Naive B cell (primary cell): Measurements from ENCODE around the gene TMEM207. TPM values are rescaled to one million over a fixed set of nuclear protein-coding genes. Genes with fewer than 3 reads are reported as not detected.

Experiments used
- ATAC-seq, 2 donors: fragments of 150-1000 bp; cut with Tn5 transposase; 2 replicates each; pipeline ENCODE4 v1.10.0; 2021; ENCODE audit warnings: low read depth in 2 of 2, mild to moderate bottlenecking in 2 of 2, moderate library complexity in 2 of 2
- DNase-seq: peaks from one replicate; pipeline ENCODE4 v3.0.0; 2022
- H3K27ac Mint-ChIP-seq, 6 donors: one replicate each; pipeline ENCODE4 v1.8.0; 2020 to 2022; ENCODE audit warnings: mild to moderate bottlenecking in 6 of 6, mixed read lengths in 6 of 6, moderate library complexity in 5 of 6, inconsistent platforms in 2 of 6
- H3K27me3 Mint-ChIP-seq, 3 donors: one replicate each; pipeline ENCODE4 v1.8.0; 2021 to 2022; ENCODE audit warnings: mixed read lengths in 3 of 3, mild to moderate bottlenecking in 1 of 3
- H3K36me3 Mint-ChIP-seq, 2 donors: one replicate each; pipeline ENCODE4 v1.8.0; 2020 to 2022; ENCODE audit warnings: mixed read lengths in 2 of 2, inconsistent platforms in 1 of 2, mild to moderate bottlenecking in 1 of 2
- H3K4me1 Mint-ChIP-seq, 3 donors: one replicate each; pipeline ENCODE4 v1.8.0; 2020 to 2022; ENCODE audit warnings: mixed read lengths in 3 of 3, inconsistent platforms in 1 of 3, mild to moderate bottlenecking in 1 of 3, moderate library complexity in 1 of 3
- H3K4me3 Mint-ChIP-seq, 8 donors: one replicate each; pipeline ENCODE4 v1.8.0; 2020 to 2022; ENCODE audit warnings: mild to moderate bottlenecking in 8 of 8, mixed read lengths in 8 of 8, moderate library complexity in 8 of 8, inconsistent platforms in 2 of 8
- H3K9me3 Mint-ChIP-seq, 7 donors: one replicate each; pipeline ENCODE4 v1.8.0; 2020 to 2022; ENCODE audit warnings: mixed read lengths in 7 of 7, mild to moderate bottlenecking in 5 of 7, inconsistent platforms in 2 of 7, moderate library complexity in 1 of 7
- polyA plus RNA-seq, 6 donors: library from polyadenylated mRNA; unstranded; fragments of 300-500 nt; fragmentation: Illumina TruSeq; gene quantifications; one replicate each; pipeline ENCODE4 v1.2.3, GENCODE V29; 2021; ENCODE audit warnings: low read depth in 6 of 6

The TMEM207 gene
- polyA plus RNA-seq, 6 donors from 2014 or later = not detected

DNA sequence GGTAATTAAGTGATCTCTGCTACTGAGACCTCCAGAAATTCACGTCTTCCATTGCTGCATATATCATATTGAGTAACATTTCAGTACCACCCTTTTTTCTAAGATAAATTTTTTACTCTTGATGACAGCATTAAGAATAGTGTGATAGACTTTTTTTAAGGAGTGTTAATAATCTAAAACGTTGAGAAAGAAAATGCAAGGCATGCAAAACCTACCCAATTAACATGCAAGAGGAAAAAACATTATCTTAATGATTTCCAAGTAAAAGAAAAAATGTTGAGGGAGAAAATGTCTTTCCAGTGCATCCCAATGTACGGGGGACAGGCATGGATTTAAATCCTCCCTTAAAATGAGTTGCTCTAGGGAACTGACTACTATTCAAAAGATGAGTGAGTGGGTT, 61.0 kb downstream of the TMEM207 start:
- H3K9me3 Mint-ChIP-seq = no peaks in the 10 kb centered on the region
- peaks cover 0 to 8% (median 0%) of the 10 kb centered on the region in 3 donors for H3K27me3 Mint-ChIP-seq
- H3K36me3 Mint-ChIP-seq = no peaks in the 10 kb centered on the region
- no peaks in the 10 kb centered on the region for H3K4me1 Mint-ChIP-seq
- H3K4me3 Mint-ChIP-seq = no peak overlapping the region
- ATAC-seq = no peak
- DNase-seq = no peak
- no peak overlapping the region for H3K27ac Mint-ChIP-seq

DNA sequence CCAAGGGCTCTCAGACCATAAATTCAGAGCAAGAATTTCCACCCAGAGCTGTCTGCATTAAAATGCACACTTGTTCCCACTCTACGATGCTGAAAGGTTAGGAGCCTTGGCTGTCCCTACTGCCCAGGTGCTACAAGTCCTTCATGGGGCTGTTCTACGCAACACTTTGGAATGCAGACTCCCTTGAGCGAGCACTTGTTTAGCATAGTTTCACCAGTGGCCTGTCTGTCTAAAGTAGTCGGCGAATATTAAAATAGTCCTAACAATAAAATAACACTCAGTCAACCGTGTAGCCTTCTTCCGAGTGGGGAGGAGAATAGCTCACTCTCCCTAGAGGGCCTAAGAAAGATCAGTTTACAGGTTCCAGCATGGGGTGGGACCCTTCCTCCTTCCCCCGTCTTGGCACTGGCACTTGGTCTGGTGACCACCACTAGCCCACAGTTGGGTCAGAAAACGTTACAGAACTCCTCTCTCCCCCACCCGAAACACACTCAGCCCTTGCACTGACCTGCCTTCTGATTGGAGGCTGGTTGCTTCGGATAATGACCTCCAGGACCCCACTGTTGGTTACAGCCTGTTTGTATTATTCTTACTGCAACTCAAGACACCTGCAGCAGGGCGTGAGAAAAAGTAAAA, 62.0 kb downstream of the TMEM207 start, which contains the start of gene CLDN16:
Gene CLDN16, plus strand, starts transcription at position 586 of the 636 bp plus-strand sequence. CDS start 167 bp downstream, outside the sequence.
- peaks cover 0 to 9% (median 0%) of the 10 kb centered on the region in 3 donors for H3K27me3 Mint-ChIP-seq
- DNase-seq = no peak
- no peak within 1 kb of the TSS for H3K27ac Mint-ChIP-seq
- H3K36me3 Mint-ChIP-seq = no peaks in the 10 kb centered on the region
- H3K4me3 Mint-ChIP-seq = no peak within 1 kb of the TSS
- no peak for ATAC-seq
- H3K4me1 Mint-ChIP-seq = no peaks in the 10 kb centered on the region
- no peaks in the 10 kb centered on the region for H3K9me3 Mint-ChIP-seq

- Mint-ChIP-seq H3K4me1 (no peaks in the 10 kb centered on the region), H3K9me3 (no peaks in the 10 kb centered on the region), H3K36me3 (no peaks in the 10 kb centered on the region)
Measured at GRCh38 chr3:190385731-190386688, 63.7 kb downstream of the TMEM207 start.

GRCh38 chr3:190384309-190384756, 65.4 kb downstream of the TMEM207 start:
- Mint-ChIP-seq H3K4me3 (no peak overlapping the region), H3K9me3 (peaks cover 0 to 4% (median 0%) of the 10 kb centered on the region in 7 donors), H3K27ac (no peak overlapping the region), H3K4me1 (no peaks in the 10 kb centered on the region), H3K36me3 (no peaks in the 10 kb centered on the region), H3K27me3 (peaks cover 0 to 14% (median 0%) of the 10 kb centered on the region in 3 donors)
- ATAC-seq = peak; percentile 28 to 39
- DNase-seq = no peak

More at GRCh38 chr3:190385731-190386688, 63.7 kb downstream of the TMEM207 start:
- H3K27me3 Mint-ChIP-seq = peaks cover 0 to 14% (median 0%) of the 10 kb centered on the region in 3 donors
- no peak for DNase-seq
- H3K4me3 Mint-ChIP-seq = no peak overlapping the region
- no peak overlapping the region for H3K27ac Mint-ChIP-seq
- ATAC-seq = no peak

GRCh38 chr3:190382082-190382481, 67.6 kb downstream of the TMEM207 start:
- Mint-ChIP-seq H3K36me3 (no peaks in the 10 kb centered on the region), H3K4me1 (no peaks in the 10 kb centered on the region), H3K27me3 (peaks cover 0 to 6% (median 5%) of the 10 kb centered on the region in 3 donors), H3K27ac (no peak overlapping the region), H3K9me3 (peaks cover 0 to 4% (median 0%) of the 10 kb centered on the region in 7 donors), H3K4me3 (no peak overlapping the region)
- no peak for ATAC-seq
- no peak for DNase-seq

DNA sequence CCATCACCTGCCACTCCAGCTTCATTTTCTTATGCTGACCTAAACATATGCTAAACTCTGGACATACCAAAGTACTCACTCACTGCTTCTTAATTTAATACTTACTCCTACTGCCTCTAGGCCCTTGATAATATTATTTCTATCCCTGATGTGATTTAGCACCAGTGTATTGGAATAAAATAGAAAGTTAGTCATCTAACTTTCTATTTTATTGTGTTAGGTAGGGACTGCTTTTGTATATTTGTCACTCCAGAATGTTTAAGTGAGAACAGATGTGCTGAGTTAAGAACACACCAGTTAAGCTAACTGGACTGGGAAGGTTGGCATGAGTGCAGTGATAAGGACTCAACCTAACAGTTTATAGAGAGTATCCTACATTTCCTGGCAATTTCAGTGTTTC, 68.3 kb downstream of the TMEM207 start:
- H3K4me3 Mint-ChIP-seq = no peak overlapping the region
- DNase-seq = no peak
- H3K9me3 Mint-ChIP-seq = peaks cover 0 to 4% (median 0%) of the 10 kb centered on the region in 7 donors
- no peak for ATAC-seq
- no peaks in the 10 kb centered on the region for H3K36me3 Mint-ChIP-seq
- no peaks in the 10 kb centered on the region for H3K4me1 Mint-ChIP-seq
- no peak overlapping the region for H3K27ac Mint-ChIP-seq
- peaks cover 0 to 12% (median 9%) of the 10 kb centered on the region in 3 donors for H3K27me3 Mint-ChIP-seq

- no peak for DNase-seq
- peaks cover 0 to 2% (median 0%) of the 10 kb centered on the region in 3 donors for H3K4me1 Mint-ChIP-seq
- no peak for ATAC-seq
Measured at GRCh38 chr3:190380184-190380583, 69.5 kb downstream of the TMEM207 start.

More at GRCh38 chr3:190380184-190380583, 69.5 kb downstream of the TMEM207 start:
- Mint-ChIP-seq H3K9me3 (peaks cover 0 to 4% (median 0%) of the 10 kb centered on the region in 7 donors), H3K36me3 (no peaks in the 10 kb centered on the region), H3K27ac (no peak overlapping the region), H3K27me3 (peaks cover 0 to 13% (median 9%) of the 10 kb centered on the region in 3 donors), H3K4me3 (no peak overlapping the region)

Other genes with a start within 250 kb of the TMEM207 start
- not detected for gene CLDN1, start 127.5 kb downstream of the TMEM207 start, polyA plus RNA-seq
- gene CLDN16, start 61.7 kb downstream of the TMEM207 start, polyA plus RNA-seq = not detected
- gene IL1RAP, start 64.2 kb upstream of the TMEM207 start, polyA plus RNA-seq = 1 to 10 TPM; 2.4 to 5.8 (median 3.4) TPM